Testis (tissue), 3 donors: ENCODE data around the gene PCDHB12. TPM values are rescaled to one million over a fixed set of nuclear protein-coding genes. Genes with fewer than 3 reads are reported as not detected.
"Not testable (repeated sequence)": the region's sequence is repeated elsewhere in the genome, so short reads cannot be mapped to it uniquely, and the experiment has no call there.

Experiments used
- DNase-seq: peaks from one replicate; pipeline ENCODE4 v3.0.0-alpha.2; 2019
- H3K27ac ChIP-seq, 2 donors: fragments of 200-600 bp; sonication (generic); one replicate each; pipeline ENCODE4 v1.5.1; 2019
- H3K27me3 ChIP-seq: fragments of 200-600 bp; sonication (generic); one replicate; pipeline ENCODE4 v1.5.1; 2019
- H3K36me3 ChIP-seq: fragments of 200-600 bp; sonication (generic); one replicate; pipeline ENCODE4 v1.5.1; 2017; ENCODE audit warnings: low read depth; ENCODE audit errors: missing control alignments
- H3K4me1 ChIP-seq: fragments of 200-600 bp; sonication (generic); one replicate; pipeline ENCODE4 v1.5.1; 2019
- H3K4me3 ChIP-seq, 2 donors: fragments of 200-600 bp; sonication (generic); one replicate each; pipeline ENCODE4 v1.5.1; 2017 to 2019
- H3K9me3 ChIP-seq: fragments of 200-600 bp; sonication (generic); one replicate; pipeline ENCODE4 v1.5.1; 2017
- POLR2A ChIP-seq: fragments of 450-650 bp; IDR thresholded peaks from one replicate; pipeline ENCODE4 v1.6.1; 2017; ENCODE audit warnings: antibody characterized with exemption, mild to moderate bottlenecking, moderate library complexity
- WGBS, 2 donors: methylation state at CpG; one replicate each; pipeline ENCODE4 v1.1.5; 2018; 5-methylcytosine and 5-hydroxymethylcytosine counted together
- intact Hi-C: fragments of 100-400 bp; cut with DNase I; formaldehyde crosslinking; loops from one replicate; pipeline ENCODE4 v1.15.1; 2023; ENCODE audit warnings: low total_unique reads
- polyA plus RNA-seq: library from polyadenylated mRNA; stranded (reverse); fragments of 350-450 nt; fragmentation: Illumina TruSeq; extraction: RNeasy Lipid Tissue Mini Kit (QIAGEN cat#74804); gene quantifications from one replicate; pipeline ENCODE4 v1.2.3, GENCODE V29; 2014; ENCODE audit warnings: low read depth, low replicate concordance; ENCODE audit not compliant: insufficient read depth
- total RNA-seq, 2 donors: library from RNA; depleted of rRNA; stranded (reverse); fragments of >200 nt; gene quantifications; one replicate each; pipeline ENCODE4 v1.2.3, GENCODE V29; 2016
- TF ChIP-seq, protein P1 (sequence below), 3 experiments: fragments of 450-650 bp in 2 of 3; fragments of 200-600 bp in 1 of 3; sonication (generic) in 1 of 3; IDR thresholded peaks; one replicate each; pipeline ENCODE4 v1.5.1; 2016 to 2019; ENCODE audit warnings: antibody characterized with exemption in 3 of 3, mild to moderate bottlenecking in 2 of 3, moderate library complexity in 1 of 3

Gene PCDHB12
- total and polyA plus RNA-seq, 3 donors from 2014 or later: 1.4 to 6.5 (median 6.1) TPM

GRCh38 chr5:141223112-141223783 lies 14.7 kb downstream of the PCDHB12 start, which contains the start of gene PCDHB14:
Gene PCDHB14, plus strand, starts transcription at chr5:141223343. Its CDS starts 163 bp downstream, at chr5:141223506.
- Histone ChIP-seq H3K4me1 (no peaks in the 10 kb centered on the region), H3K27ac (no peak within 1 kb of the TSS), H3K36me3 (no peaks in the 10 kb centered on the region), H3K27me3 (no peaks in the 10 kb centered on the region), H3K9me3 (no peaks in the 10 kb centered on the region), H3K4me3 (no peak within 1 kb of the TSS)
- no peak for DNase-seq
- TF ChIP-seq, protein P1, sequence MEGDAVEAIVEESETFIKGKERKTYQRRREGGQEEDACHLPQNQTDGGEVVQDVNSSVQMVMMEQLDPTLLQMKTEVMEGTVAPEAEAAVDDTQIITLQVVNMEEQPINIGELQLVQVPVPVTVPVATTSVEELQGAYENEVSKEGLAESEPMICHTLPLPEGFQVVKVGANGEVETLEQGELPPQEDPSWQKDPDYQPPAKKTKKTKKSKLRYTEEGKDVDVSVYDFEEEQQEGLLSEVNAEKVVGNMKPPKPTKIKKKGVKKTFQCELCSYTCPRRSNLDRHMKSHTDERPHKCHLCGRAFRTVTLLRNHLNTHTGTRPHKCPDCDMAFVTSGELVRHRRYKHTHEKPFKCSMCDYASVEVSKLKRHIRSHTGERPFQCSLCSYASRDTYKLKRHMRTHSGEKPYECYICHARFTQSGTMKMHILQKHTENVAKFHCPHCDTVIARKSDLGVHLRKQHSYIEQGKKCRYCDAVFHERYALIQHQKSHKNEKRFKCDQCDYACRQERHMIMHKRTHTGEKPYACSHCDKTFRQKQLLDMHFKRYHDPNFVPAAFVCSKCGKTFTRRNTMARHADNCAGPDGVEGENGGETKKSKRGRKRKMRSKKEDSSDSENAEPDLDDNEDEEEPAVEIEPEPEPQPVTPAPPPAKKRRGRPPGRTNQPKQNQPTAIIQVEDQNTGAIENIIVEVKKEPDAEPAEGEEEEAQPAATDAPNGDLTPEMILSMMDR (IDR thresholded peaks at IDR 0.05): peak in 2 of 3 experiments; percentile 9 to 14
- no peak for TF ChIP-seq POLR2A
- 16 to 18% methylated on average over 15 of the region's 15 CpGs for WGBS, 2 donors
- intact Hi-C loops: no loop called here

GRCh38 chr5:141224844-141225243 lies 16.3 kb downstream of the PCDHB12 start:
- H3K36me3 ChIP-seq, DNase-seq, H3K27me3 ChIP-seq, H3K27ac ChIP-seq, H3K4me1 ChIP-seq, H3K4me3 ChIP-seq, H3K9me3 ChIP-seq, intact Hi-C loops: not testable (repeated sequence)
- WGBS, 2 donors: 2 to 17% methylated on average over 5 to 11 of the region's 40 CpGs

GRCh38 chr5:141225421-141225820 lies 16.9 kb downstream of the PCDHB12 start:
- H3K4me1 ChIP-seq, H3K9me3 ChIP-seq, DNase-seq, H3K36me3 ChIP-seq, H3K27me3 ChIP-seq, H3K27ac ChIP-seq, intact Hi-C loops, H3K4me3 ChIP-seq: not testable (repeated sequence)
- 21 to 24% methylated on average over 11 to 22 of the region's 30 CpGs for WGBS, 2 donors

DNA sequence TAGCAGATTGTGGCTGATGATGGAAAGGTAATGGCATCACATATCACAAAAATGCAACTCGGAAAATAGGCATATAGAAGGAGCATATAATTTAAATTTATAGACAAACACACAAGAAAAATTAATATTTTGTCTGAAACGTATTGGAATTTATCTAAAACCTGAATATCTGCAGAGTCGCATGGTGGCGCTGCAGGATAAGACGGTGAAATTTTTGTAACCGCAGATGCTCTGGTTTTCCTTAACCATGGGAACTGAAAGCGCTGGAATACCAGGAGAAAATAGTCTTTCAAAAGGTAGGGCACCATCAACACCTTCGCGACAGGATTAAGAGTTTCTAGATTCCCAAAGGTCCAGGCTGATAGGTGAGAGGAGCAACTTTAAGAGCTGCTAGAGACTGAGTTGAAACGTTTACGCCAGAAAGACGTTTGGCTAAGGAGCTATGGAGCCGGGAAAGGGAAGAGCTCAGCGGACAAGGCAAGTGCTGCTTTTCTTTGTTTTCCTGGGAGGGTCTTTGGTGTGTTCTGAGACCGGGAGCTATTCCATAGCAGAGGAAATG lies 25.7 kb downstream of the PCDHB12 start:
- intact Hi-C loops: no loop called here
- WGBS, 2 donors: 3 to 4% methylated on average over 15 of the region's 15 CpGs
- no peaks in the 10 kb centered on the region for H3K27me3 ChIP-seq
- H3K4me3 ChIP-seq: peak overlapping the region; percentile 14 to 32
- no peaks in the 10 kb centered on the region for H3K36me3 ChIP-seq
- H3K27ac ChIP-seq: no peak overlapping the region
- H3K4me1 ChIP-seq: no peaks in the 10 kb centered on the region
- DNase-seq: peak; percentile 70
- TF ChIP-seq, protein P1 (IDR thresholded peaks at IDR 0.05): peak; percentile 38 to 65 (median 56)
- no peak for TF ChIP-seq POLR2A
- H3K9me3 ChIP-seq: no peaks in the 10 kb centered on the region

GRCh38 chr5:141235922-141236321 lies 27.4 kb downstream of the PCDHB12 start:
- H3K27ac ChIP-seq, DNase-seq, H3K9me3 ChIP-seq, H3K4me1 ChIP-seq, H3K27me3 ChIP-seq, H3K4me3 ChIP-seq, intact Hi-C loops, H3K36me3 ChIP-seq: not testable (repeated sequence)
- 14 to 20% methylated on average over 20 to 31 of the region's 40 CpGs for WGBS, 2 donors

DNA sequence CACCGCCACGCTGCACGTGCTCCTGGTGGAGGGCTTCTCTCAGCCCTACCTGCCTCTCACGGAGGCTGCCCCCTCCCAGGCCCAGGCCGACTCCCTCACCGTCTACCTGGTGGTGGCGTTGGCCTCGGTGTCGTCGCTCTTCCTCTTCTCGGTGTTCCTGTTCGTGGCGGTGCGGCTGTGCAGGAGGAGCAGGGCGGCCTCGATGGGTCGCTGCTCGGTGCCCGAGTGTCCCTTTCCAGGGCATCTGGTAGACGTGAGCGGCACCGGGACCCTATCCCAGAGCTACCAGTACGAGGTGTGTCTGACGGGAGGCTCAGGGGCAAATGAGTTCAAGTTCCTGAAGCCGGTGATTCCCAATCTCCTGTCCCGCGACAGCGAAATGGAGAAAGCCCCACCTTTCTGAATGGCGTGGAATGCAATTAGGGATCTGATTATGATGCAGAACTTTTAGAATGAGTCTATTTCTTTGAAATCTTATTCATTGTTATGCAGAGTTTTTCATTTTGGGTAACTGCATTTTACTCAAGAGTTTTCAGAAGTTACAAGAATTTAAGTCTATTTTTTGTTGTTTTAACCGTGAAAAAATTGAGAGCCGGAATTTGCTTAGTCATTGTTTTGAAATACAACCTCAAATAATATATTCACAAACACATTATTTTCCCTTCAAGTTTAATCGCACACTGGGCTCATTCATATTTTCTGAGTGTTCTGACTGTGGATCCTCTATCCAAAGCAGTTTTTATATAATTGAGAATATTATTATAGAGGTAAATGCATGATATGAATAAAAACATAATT lies 28.2 kb downstream of the PCDHB12 start:
- TF ChIP-seq, protein P1 (IDR thresholded peaks at IDR 0.05): no peak
- no peak for TF ChIP-seq POLR2A
- intact Hi-C loops: no loop called here
- no peak for DNase-seq
- H3K27ac ChIP-seq: no peak overlapping the region
- H3K9me3 ChIP-seq: no peaks in the 10 kb centered on the region
- no peaks in the 10 kb centered on the region for H3K4me1 ChIP-seq
- H3K4me3 ChIP-seq: no peak overlapping the region
- WGBS, 2 donors: 9 to 14% methylated on average over 26 to 32 of the region's 32 CpGs
- H3K27me3 ChIP-seq: no peaks in the 10 kb centered on the region
- no peaks in the 10 kb centered on the region for H3K36me3 ChIP-seq
